Liver (tissue), 9 donors: ENCODE results near the gene TMEM215. TPM values are rescaled to one million over a fixed set of nuclear protein-coding genes. Genes with fewer than 3 reads are reported as not detected.

Experiments
- DNase-seq: peaks from one replicate; pipeline ENCODE4 v3.0.0-alpha.2; 2017; ENCODE audit warnings: low spot score
- H3K27ac ChIP-seq, 2 donors: one replicate each; pipeline ENCODE4 v1.7.0; 2013; ENCODE audit warnings: inconsistent platforms in 2 of 2, low read length in 2 of 2, control low read depth in 1 of 2, low read depth in 1 of 2, mild to moderate bottlenecking in 1 of 2
- H3K27me3 ChIP-seq, 4 donors: one replicate each; pipeline versions ENCODE4 v1.6.1 to v1.7.0; 2013; ENCODE audit warnings: low read length in 3 of 4, inconsistent platforms in 1 of 4, mild to moderate bottlenecking in 1 of 4, moderate library complexity in 1 of 4; ENCODE audit not compliant: control insufficient read depth in 4 of 4, insufficient read depth in 4 of 4
- H3K36me3 ChIP-seq, 4 donors: one replicate each; pipeline versions ENCODE4 v1.6.1 to v1.7.0; 2013; ENCODE audit warnings: low read length in 3 of 4, mild to moderate bottlenecking in 3 of 4, low read depth in 1 of 4, moderate library complexity in 1 of 4; ENCODE audit not compliant: control insufficient read depth in 4 of 4, insufficient read depth in 3 of 4
- H3K4me1 ChIP-seq, 4 donors: one replicate each; pipeline versions ENCODE4 v1.6.1 to v1.7.0; 2013; ENCODE audit warnings: low read length in 3 of 4, mild to moderate bottlenecking in 3 of 4, moderate library complexity in 1 of 4; ENCODE audit not compliant: control insufficient read depth in 4 of 4, insufficient read depth in 4 of 4
- H3K4me3 ChIP-seq, 3 donors: one replicate each; pipeline versions ENCODE4 v1.6.1 to v1.7.0; 2013; ENCODE audit warnings: low read length in 3 of 3, control low read depth in 1 of 3, low read depth in 1 of 3, mild to moderate bottlenecking in 1 of 3
- H3K9ac ChIP-seq, 2 donors: one replicate each; pipeline ENCODE4 v1.7.0; 2013; ENCODE audit warnings: low read length in 2 of 2, mild to moderate bottlenecking in 2 of 2, moderate library complexity in 2 of 2, control low read depth in 1 of 2, low read depth in 1 of 2
- H3K9me3 ChIP-seq, 4 donors: one replicate each; pipeline versions ENCODE4 v1.6.1 to v1.7.0; 2013; ENCODE audit warnings: low read length in 3 of 4; ENCODE audit not compliant: control insufficient read depth in 4 of 4
- CTCF ChIP-seq: fragments of 150-350 bp; IDR thresholded peaks from 2 replicates; pipeline ENCODE4 v1.5.1; 2017; ENCODE audit warnings: improper control_type of control experiment, low read depth, low read length; ENCODE audit not compliant: missing input control
- EGR1 ChIP-seq, 2 donors: IDR thresholded peaks; 2 replicates each; pipeline ENCODE4 v1.6.1; 2016 to 2018; ENCODE audit warnings: antibody characterized with exemption in 2 of 2, low read depth in 2 of 2
- FOXA1 ChIP-seq: IDR thresholded peaks from 2 replicates; pipeline ENCODE4 v1.6.1; 2016; ENCODE audit warnings: antibody characterized with exemption
- GABPA ChIP-seq, 2 donors: IDR thresholded peaks in 1 of 2; conservative IDR thresholded peaks in 1 of 2; 2 replicates each; pipeline ENCODE4 v1.6.1; 2016; ENCODE audit warnings: antibody characterized with exemption in 2 of 2, mild to moderate bottlenecking in 1 of 2, moderate library complexity in 1 of 2
- HNF4G ChIP-seq: IDR thresholded peaks from 2 replicates; pipeline ENCODE4 v1.6.1; 2016; ENCODE audit warnings: antibody characterized with exemption
- JUND ChIP-seq, 2 donors: IDR thresholded peaks; 2 replicates each; pipeline ENCODE4 v1.6.1; 2016; ENCODE audit warnings: antibody characterized with exemption in 2 of 2
- MAX ChIP-seq: IDR thresholded peaks from 2 replicates; pipeline ENCODE4 v1.6.1; 2016; ENCODE audit warnings: antibody characterized with exemption
- NR2F2 ChIP-seq: IDR thresholded peaks from 2 replicates; pipeline ENCODE4 v1.6.1; 2016; ENCODE audit warnings: antibody characterized with exemption
- RAD21 ChIP-seq, 2 donors: IDR thresholded peaks; 2 replicates each; pipeline ENCODE4 v1.6.1; 2016; ENCODE audit warnings: antibody characterized with exemption in 2 of 2, mild to moderate bottlenecking in 2 of 2
- RXRA ChIP-seq, 2 donors: IDR thresholded peaks; 2 replicates each; pipeline ENCODE4 v1.6.1; 2017 to 2018; ENCODE audit warnings: antibody characterized with exemption in 2 of 2, mild to moderate bottlenecking in 1 of 2
- SP1 ChIP-seq: IDR thresholded peaks from 2 replicates; pipeline ENCODE4 v1.6.1; 2018; ENCODE audit warnings: antibody characterized with exemption, mild to moderate bottlenecking
- TAF1 ChIP-seq: conservative IDR thresholded peaks from 2 replicates; pipeline ENCODE4 v1.6.1; 2016; ENCODE audit warnings: antibody characterized with exemption, mild to moderate bottlenecking
- YY1 ChIP-seq: IDR thresholded peaks from 2 replicates; pipeline ENCODE4 v1.6.1; 2016; ENCODE audit warnings: antibody characterized with exemption, mild to moderate bottlenecking
- WGBS: extraction: QIAGEN DNeasy Blood & Tissue Kit; methylation state at CpG from one replicate; pipeline ENCODE4 v1.1.7; 2013; 5-methylcytosine and 5-hydroxymethylcytosine counted together
- polyA plus RNA-seq, 2 donors: library from polyadenylated mRNA; stranded (reverse) in 1 of 2; unstranded in 1 of 2; fragments of 200-250 nt in 1 of 2; fragments of >200 nt in 1 of 2; fragmentation: Nextera tagmentation in 1 of 2; extraction: Ambion mirVana in 1 of 2; gene quantifications; one replicate each; pipeline versions ENCODE4 v1.2.1 to v1.2.3, GENCODE V29; 2013 to 2015
- total RNA-seq, 2 donors: library from RNA; depleted of rRNA; stranded (reverse); fragments of >200 nt; gene quantifications; one replicate each; pipeline ENCODE4 v1.2.3, GENCODE V29; 2014
- TF ChIP-seq, protein P1 (sequence below): IDR thresholded peaks from 2 replicates; pipeline ENCODE4 v1.6.1; 2016; ENCODE audit warnings: antibody characterized with exemption
- TF ChIP-seq, protein P2 (sequence below): IDR thresholded peaks from 2 replicates; pipeline ENCODE4 v1.6.1; 2016; ENCODE audit warnings: antibody characterized with exemption
- TF ChIP-seq, protein P3 (sequence below): IDR thresholded peaks from 2 replicates; pipeline ENCODE4 v1.6.1; 2016; ENCODE audit warnings: antibody characterized with exemption, mild to moderate bottlenecking
- donor health status: healthy.
- donor health status: healthy.
- donor health status: healthy.
- donor health status: healthy.
- donor health status: healthy.

The TMEM215 gene
- total and polyA plus RNA-seq, 4 donors, result not detected

- H3K4me1 ChIP-seq, result peaks cover 0 to 6% (median under 1%) of the 10 kb centered on the region in 4 donors
- no peak overlapping the region for H3K4me3 ChIP-seq
- TF ChIP-seq YY1, result no peak
- TF ChIP-seq JUND (IDR thresholded peaks at IDR 0.05), result no peak
- no peak for TF ChIP-seq SP1
- TF ChIP-seq, protein P1, sequence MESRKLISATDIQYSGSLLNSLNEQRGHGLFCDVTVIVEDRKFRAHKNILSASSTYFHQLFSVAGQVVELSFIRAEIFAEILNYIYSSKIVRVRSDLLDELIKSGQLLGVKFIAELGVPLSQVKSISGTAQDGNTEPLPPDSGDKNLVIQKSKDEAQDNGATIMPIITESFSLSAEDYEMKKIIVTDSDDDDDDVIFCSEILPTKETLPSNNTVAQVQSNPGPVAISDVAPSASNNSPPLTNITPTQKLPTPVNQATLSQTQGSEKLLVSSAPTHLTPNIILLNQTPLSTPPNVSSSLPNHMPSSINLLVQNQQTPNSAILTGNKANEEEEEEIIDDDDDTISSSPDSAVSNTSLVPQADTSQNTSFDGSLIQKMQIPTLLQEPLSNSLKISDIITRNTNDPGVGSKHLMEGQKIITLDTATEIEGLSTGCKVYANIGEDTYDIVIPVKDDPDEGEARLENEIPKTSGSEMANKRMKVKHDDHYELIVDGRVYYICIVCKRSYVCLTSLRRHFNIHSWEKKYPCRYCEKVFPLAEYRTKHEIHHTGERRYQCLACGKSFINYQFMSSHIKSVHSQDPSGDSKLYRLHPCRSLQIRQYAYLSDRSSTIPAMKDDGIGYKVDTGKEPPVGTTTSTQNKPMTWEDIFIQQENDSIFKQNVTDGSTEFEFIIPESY, result no peak
- no peak for TF ChIP-seq EGR1 (IDR thresholded peaks at IDR 0.05; ENCODE audit: low read depth in 2 of 2)
- TF ChIP-seq RAD21 (IDR thresholded peaks at IDR 0.05), result no peak
- TF ChIP-seq GABPA (IDR thresholded peaks at IDR 0.05 in 1 of 2, conservative IDR thresholded peaks at IDR 0.05 in 1 of 2), result no peak
- TF ChIP-seq RXRA (IDR thresholded peaks at IDR 0.05), result no peak
- no peak for TF ChIP-seq CTCF
- TF ChIP-seq FOXA1, result no peak
- TF ChIP-seq MAX, result no peak
- no peak for TF ChIP-seq TAF1
- TF ChIP-seq HNF4G, result no peak
- TF ChIP-seq, protein P2, sequence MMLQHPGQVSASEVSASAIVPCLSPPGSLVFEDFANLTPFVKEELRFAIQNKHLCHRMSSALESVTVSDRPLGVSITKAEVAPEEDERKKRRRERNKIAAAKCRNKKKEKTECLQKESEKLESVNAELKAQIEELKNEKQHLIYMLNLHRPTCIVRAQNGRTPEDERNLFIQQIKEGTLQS, result no peak
- TF ChIP-seq, protein P3, sequence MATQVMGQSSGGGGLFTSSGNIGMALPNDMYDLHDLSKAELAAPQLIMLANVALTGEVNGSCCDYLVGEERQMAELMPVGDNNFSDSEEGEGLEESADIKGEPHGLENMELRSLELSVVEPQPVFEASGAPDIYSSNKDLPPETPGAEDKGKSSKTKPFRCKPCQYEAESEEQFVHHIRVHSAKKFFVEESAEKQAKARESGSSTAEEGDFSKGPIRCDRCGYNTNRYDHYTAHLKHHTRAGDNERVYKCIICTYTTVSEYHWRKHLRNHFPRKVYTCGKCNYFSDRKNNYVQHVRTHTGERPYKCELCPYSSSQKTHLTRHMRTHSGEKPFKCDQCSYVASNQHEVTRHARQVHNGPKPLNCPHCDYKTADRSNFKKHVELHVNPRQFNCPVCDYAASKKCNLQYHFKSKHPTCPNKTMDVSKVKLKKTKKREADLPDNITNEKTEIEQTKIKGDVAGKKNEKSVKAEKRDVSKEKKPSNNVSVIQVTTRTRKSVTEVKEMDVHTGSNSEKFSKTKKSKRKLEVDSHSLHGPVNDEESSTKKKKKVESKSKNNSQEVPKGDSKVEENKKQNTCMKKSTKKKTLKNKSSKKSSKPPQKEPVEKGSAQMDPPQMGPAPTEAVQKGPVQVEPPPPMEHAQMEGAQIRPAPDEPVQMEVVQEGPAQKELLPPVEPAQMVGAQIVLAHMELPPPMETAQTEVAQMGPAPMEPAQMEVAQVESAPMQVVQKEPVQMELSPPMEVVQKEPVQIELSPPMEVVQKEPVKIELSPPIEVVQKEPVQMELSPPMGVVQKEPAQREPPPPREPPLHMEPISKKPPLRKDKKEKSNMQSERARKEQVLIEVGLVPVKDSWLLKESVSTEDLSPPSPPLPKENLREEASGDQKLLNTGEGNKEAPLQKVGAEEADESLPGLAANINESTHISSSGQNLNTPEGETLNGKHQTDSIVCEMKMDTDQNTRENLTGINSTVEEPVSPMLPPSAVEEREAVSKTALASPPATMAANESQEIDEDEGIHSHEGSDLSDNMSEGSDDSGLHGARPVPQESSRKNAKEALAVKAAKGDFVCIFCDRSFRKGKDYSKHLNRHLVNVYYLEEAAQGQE, result no peak
- no peaks in the 10 kb centered on the region for H3K27me3 ChIP-seq
- no peak for DNase-seq
- no peaks in the 10 kb centered on the region for H3K36me3 ChIP-seq
- no peak overlapping the region for H3K27ac ChIP-seq
- 52% methylated on average over 2 of the region's 2 CpGs for WGBS
- no peaks in the 10 kb centered on the region for H3K9me3 ChIP-seq
- H3K9ac ChIP-seq, result no peak overlapping the region
These were observed 41.0 kb upstream of the TMEM215 start for GRCh38 chr9:32742296-32742695.

DNA sequence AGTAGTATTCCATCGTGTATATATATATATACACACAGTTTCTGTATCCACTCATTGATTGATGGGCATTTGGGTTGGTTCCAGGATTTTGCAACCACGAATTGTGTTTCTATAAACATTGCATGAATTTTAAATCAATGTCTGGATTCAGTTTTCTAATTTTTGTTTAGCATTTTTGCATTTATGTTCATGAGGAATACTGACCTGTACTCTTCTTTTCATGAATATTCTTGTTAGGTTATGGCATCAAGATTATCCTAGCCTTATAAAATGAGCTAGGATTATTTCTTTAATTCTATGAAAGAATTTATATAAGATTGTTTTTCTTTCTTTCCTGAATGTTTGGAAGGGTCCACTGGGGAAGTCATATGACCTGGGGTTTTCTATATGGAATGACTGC, 35.3 kb upstream of the TMEM215 start:
- Histone ChIP-seq H3K4me1 (no peaks in the 10 kb centered on the region), H3K9me3 (no peaks in the 10 kb centered on the region), H3K27me3 (no peaks in the 10 kb centered on the region), H3K36me3 (no peaks in the 10 kb centered on the region), H3K9ac (no peak overlapping the region), H3K4me3 (no peak overlapping the region), H3K27ac (no peak overlapping the region)
- 35% methylated on average over 2 of the region's 2 CpGs for WGBS
- TF ChIP-seq SP1 (no peak), HNF4G (no peak), FOXA1 (no peak), RAD21 (IDR thresholded peaks at IDR 0.05) (no peak), EGR1 (IDR thresholded peaks at IDR 0.05; ENCODE audit: low read depth in 2 of 2) (no peak), CTCF (no peak), NR2F2 (no peak), JUND (IDR thresholded peaks at IDR 0.05) (no peak), GABPA (IDR thresholded peaks at IDR 0.05 in 1 of 2, conservative IDR thresholded peaks at IDR 0.05 in 1 of 2) (no peak), RXRA (IDR thresholded peaks at IDR 0.05) (no peak), YY1 (no peak)
- TF ChIP-seq, protein P2, result no peak
- TF ChIP-seq, protein P1, result no peak
- DNase-seq, result no peak
